ENCODE data around the gene NRCAM.
"Not testable (repeated sequence)": the region's sequence is repeated elsewhere in the genome, so short reads cannot be mapped to it uniquely, and the experiment has no call there.

The NRCAM gene

GRCh38 chr7:108393097-108393496, 63.1 kb downstream of the NRCAM start:
- not testable (repeated sequence) for DNase-seq

DNA sequence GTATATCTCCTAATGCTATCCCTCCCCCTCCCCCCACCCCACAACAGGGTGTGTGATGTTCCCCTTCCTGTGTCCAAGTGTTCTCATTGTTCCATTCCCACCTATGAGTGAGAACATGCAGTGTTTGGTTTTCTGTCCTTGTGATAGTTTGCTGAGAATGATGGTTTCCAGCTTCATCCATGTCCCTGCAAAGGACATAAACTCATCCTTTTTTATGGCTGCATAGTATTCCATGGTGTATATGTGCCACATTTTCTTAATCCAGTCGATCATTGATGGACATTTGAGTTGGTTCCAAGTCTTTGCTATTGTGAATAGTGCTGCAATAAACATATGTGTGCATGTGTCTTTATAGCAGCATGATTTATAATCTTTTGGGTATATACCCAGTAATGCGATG, 68.5 kb downstream of the NRCAM start:
- DNase-seq: not testable (repeated sequence)

DNA sequence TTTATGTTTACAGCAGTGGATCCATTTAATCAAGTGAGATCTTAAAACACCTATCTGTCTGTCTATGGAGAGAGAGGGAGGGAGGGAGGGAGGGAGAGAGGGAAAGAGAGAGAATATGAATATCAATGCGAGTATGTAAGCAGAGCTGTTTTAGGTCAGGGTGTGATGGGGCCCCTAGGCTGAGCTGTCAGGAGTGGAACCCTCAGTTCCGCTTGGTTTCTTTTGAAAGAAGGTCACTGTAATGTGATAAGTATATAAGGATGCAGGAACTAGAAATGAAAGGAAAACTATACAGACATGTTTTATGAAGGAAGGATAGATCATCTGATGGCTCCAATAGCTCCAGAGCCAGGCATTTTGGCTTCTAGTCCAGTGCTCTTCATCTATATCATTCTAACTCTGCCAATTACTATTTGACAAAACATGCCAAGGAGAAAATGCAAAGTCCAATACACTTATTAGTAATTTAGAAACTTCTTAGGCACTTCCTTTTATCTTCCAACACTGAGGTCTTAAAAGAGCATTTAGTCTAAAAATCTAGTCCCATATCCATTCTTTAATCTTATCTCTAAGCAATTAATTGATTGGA, 70.3 kb downstream of the NRCAM start:
- no peak for DNase-seq

DNA sequence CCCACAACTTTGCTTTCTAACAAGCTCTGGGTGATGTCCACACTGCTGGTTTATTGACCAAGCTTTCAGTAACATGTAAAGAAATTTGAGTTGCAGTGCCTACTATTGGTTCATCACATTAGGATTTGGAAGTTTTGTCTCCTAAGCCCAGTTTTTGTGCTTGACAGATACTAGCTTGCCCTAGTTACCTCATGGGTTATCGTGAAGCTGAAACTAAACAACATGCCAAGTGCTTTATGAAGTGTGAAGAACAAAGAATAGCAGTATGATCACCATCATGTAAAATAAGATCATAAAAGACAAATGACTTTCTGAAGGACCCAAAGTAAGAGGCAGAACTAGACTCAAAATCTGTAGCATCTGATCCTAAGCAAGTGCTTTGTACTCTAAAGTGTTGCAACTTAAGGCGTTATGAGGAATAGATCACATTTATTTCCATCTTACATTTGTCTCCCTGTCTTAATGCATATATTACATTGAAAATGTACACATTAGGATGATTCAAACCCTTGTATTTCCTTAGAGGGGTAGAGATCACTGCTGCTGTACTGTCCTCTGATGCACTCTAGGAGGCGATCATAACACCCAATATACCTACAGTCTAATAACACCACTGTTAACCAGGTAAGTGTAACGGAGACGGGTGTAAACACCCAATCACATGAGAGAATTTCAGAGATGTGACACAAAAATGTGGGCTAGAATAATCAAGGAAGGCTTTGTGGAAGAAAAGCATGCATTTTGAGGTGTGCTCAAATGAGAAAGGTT, 71.3 kb downstream of the NRCAM start:
- DNase-seq: no peak

GRCh38 chr7:108382932-108383331, 73.3 kb downstream of the NRCAM start:
- DNase-seq: no peak

- DNase-seq: no peak
Observed at GRCh38 chr7:108380517-108380916, 75.7 kb downstream of the NRCAM start.

DNA sequence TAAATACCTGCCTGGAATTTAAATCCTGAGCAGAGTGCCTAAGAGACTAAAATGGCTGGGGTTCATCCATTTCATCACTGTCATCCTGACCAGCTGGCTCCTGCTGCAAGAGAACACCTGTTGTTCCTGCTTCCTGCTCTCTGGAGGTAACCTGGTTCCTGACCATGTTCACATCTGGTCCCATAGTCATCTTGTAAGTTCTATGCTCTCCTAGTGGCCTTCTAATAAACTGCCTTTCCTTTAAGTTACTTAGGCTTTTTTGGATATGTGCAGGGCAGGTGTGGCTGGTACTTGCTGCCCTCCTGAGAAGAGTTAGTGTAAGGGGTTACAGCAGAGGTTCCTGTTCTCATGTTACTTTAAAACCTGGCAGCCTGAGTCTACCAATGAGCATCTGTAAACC, 80.0 kb downstream of the NRCAM start:
- no peak for DNase-seq

GRCh38 chr7:108375668-108376067, 80.6 kb downstream of the NRCAM start:
- DNase-seq: no peak

GRCh38 chr7:108374899-108375298, 81.3 kb downstream of the NRCAM start:
- no peak for DNase-seq

DNA sequence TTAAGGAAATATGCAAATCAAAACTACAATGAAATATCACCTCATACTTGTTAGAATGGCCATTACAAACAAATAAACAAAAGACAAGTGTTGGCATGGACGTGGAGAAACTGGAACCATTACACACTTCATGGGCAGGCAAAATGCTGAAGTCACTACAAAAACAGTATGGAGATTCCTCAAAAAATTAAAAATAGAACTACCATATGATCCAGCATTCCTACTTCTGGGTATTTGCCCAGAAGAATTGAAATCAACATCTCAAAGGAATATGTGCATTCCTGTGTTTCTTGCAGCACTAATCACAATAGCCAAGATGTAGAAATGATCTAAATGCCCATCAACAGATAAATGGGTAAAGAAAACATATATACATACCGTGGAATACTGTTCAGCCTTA, 83.6 kb downstream of the NRCAM start:
- no peak for DNase-seq

- no peak for DNase-seq
Observed at GRCh38 chr7:108370616-108371015, 85.6 kb downstream of the NRCAM start.

DNA sequence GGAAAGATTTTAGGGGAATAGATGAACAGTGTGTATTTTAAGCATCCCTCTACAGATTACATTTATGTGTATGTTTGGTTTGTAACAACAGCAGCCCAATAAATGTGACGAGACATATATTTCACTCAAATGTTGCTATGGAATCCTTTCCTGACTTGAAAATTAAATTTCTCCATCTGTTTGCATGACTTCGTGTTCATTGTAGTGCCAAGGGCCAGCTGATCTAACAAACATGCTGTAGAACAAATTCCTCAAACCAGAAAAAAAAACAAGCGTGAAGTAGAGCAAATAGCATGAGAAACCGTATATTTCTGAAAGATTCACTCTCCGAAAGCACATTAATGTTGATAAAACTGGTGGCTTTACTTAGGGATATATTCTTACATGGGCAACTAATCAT, 87.8 kb downstream of the NRCAM start:
- no peak for DNase-seq

DNA sequence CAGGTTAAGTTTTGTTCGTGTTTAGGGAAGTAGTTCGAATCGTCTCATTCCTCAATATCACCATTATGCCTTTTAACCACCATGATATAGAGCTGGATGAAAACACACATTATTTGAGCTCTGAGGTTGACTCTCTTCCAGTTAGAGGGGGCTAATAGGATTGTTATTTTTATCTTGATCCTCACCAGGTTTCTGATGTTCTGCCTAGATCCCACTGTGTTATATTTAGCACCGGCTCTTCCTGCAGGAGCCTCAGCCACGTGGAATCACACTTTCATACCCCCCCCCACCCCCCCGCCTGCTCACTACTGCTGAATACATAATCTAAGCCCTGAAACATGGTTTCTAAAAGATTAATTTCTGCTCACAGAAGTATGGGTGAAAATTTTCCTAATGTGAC, 88.3 kb downstream of the NRCAM start:
- no peak for DNase-seq

DNA sequence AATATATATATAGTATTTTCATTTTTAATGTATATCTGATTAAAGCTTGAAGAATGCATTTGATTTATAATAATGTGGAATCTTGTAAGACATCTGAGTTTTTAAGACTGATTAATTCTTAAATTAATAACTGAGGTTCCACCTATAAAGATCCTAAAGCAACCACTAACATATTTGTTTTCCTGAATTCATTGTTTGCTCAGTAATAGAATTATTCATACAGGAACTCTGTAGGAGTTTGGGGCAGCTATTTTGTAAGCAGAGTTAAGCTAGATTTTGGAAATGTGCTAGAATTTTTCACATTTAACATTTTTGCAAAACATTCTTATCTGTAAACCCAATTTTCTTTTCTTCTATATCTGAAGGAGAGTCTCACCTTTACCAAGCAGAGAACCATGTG, 88.9 kb downstream of the NRCAM start:
- no peak for DNase-seq

GRCh38 chr7:108363659-108364058, 92.6 kb downstream of the NRCAM start:
- DNase-seq: no peak

- DNase-seq: no peak
Observed at GRCh38 chr7:108360058-108360800, 96.0 kb downstream of the NRCAM start.

DNA sequence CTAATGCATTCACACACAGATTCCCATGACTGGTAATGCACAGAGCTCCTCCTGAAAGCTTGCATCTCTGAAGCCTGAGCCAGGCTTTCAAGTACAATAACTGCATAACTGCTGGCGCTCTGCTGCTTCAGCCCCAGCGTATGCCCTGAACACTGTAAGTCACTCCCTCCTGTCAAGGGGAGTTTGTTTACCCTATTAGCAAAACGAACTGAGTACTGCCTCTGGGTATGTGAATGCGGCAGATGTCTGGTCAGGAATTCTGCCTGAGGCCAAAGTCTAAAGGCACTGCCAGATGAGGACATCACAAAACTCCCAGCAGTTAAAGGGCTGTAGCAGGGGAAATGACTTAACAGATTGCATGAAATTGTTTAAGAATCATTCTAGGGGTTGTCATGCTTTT, 97.7 kb downstream of the NRCAM start:
- DNase-seq: peak; percentile 74

GRCh38 chr7:108351729-108352131, 104.5 kb downstream of the NRCAM start:
- peak; percentile 95 for DNase-seq

GRCh38 chr7:108348913-108349312, 107.3 kb downstream of the NRCAM start:
- DNase-seq: no peak

DNA sequence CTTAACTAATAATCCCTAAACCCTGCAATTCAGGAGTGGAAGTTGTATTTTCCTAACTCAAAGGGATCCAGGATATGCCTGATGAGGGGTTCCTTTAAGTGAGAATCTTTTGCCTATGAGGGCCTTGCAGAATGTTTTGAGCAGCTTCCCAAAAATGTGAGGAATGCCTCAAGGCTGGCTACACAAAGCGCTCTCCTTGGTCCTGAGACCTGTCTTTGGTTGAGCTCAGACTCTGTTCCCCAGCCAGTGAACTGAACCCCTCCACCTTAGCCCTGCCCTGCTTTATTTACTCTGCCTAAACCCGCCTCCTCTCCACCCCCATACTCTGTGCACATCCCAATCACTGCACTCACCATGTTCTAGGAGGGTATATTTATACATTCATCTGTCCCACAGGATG, 108.6 kb downstream of the NRCAM start:
- DNase-seq: no peak

- DNase-seq: no peak
Observed at GRCh38 chr7:108345710-108346336, 110.4 kb downstream of the NRCAM start.

DNA sequence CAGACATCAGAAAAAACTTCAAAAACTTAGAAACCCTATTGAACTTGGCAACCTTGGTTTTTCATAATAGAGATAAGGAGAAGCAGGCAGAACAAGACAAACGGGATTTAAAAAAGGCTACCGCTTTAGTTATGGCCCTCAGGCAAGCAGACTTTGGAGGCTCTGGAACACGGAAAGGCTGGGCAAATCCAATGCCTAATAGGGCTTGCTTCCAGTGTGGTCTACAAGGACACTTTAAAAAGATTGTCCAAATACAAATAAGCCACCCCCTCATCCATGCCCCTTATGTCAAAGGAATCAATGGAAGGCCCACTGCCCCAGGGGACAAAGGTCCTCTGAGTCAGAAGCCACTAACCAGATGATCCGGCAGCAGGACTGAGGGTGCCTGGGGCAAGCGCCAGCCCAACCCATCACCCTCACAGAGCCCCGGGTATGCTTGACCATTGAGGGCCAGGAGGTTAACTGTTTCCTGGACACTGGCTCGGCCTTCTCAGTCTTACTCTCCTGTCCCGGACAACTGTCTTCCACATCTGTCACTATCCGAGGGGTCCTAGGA, 115.3 kb downstream of the NRCAM start:
- DNase-seq: no peak

GRCh38 chr7:108340406-108340805, 115.8 kb downstream of the NRCAM start:
- not testable (repeated sequence) for DNase-seq
